NCI-H526 treated with DMSO at 0.1 percent for 48 hours (cell line): ENCODE results near the gene ZFC3H1.
A peak's percentile ranks its signal among the peaks of the same experiment; 100 is the strongest.
"Not testable (repeated sequence)": the region's sequence is repeated elsewhere in the genome, so short reads cannot be mapped to it uniquely, and the experiment has no call there.

Experiments
- DNase-seq: peaks from one replicate; lab custom pipeline; 2025; lab: John Stamatoyannopoulos, UW

The ZFC3H1 gene, protein sequence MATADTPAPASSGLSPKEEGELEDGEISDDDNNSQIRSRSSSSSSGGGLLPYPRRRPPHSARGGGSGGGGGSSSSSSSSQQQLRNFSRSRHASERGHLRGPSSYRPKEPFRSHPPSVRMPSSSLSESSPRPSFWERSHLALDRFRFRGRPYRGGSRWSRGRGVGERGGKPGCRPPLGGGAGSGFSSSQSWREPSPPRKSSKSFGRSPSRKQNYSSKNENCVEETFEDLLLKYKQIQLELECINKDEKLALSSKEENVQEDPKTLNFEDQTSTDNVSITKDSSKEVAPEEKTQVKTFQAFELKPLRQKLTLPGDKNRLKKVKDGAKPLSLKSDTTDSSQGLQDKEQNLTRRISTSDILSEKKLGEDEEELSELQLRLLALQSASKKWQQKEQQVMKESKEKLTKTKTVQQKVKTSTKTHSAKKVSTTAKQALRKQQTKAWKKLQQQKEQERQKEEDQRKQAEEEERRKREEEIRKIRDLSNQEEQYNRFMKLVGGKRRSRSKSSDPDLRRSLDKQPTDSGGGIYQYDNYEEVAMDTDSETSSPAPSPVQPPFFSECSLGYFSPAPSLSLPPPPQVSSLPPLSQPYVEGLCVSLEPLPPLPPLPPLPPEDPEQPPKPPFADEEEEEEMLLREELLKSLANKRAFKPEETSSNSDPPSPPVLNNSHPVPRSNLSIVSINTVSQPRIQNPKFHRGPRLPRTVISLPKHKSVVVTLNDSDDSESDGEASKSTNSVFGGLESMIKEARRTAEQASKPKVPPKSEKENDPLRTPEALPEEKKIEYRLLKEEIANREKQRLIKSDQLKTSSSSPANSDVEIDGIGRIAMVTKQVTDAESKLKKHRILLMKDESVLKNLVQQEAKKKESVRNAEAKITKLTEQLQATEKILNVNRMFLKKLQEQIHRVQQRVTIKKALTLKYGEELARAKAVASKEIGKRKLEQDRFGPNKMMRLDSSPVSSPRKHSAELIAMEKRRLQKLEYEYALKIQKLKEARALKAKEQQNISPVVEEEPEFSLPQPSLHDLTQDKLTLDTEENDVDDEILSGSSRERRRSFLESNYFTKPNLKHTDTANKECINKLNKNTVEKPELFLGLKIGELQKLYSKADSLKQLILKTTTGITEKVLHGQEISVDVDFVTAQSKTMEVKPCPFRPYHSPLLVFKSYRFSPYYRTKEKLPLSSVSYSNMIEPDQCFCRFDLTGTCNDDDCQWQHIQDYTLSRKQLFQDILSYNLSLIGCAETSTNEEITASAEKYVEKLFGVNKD (N-terminal part only)

DNA sequence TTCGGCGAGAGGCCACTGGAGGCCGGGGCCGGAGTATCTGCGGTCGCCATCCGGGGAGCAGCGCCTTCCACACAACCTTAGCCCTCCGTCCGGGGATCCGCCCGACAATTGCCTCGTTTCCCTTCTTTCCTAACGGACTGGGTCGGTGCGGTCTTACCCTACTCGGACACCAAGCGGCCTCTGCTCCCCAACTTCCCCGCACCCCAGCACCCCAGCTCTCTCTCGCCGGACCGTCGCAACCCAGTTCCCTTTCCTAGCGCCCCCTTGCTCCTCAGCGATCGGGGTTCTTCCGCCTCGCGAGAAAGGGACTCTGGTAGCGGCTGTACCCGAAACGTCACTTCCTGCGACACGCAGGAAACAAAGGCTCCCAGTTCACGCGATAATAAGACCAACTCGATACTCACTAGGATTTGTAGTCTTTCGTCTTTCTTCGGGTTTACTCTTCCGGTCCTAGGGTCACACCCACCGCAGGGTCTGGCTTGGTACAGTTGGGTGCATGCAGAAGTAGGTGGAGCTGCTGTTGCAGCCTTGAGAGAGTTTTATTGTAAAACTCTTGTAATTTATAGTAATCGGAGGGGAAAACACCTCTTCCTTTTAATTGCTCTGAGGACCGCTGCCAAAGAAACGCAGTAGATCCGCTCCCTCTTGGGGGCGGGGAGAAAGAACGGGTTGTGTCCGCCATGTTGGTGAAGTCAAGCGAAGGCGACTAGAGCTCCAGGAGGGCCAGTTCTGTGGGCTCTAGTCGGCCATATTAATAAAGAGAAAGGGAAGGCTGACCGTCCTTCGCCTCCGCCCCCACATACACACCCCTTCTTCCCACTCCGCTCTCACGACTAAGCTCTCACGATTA is at the start of gene ZFC3H1, which contains the start of gene THAP2:
Gene ZFC3H1, minus strand, starts transcription at position 288 of the 850 bp plus-strand sequence. Its CDS starts 238 bp downstream, at position 50.
Gene THAP2, plus strand, starts transcription at position 741 of the 850 bp plus-strand sequence. CDS start 209 bp downstream, outside the sequence.
- peak; percentile 99 for DNase-seq

GRCh38 chr12:71710276-71711125 is 46.9 kb upstream of the ZFC3H1 start:
- no peak for DNase-seq

DNA sequence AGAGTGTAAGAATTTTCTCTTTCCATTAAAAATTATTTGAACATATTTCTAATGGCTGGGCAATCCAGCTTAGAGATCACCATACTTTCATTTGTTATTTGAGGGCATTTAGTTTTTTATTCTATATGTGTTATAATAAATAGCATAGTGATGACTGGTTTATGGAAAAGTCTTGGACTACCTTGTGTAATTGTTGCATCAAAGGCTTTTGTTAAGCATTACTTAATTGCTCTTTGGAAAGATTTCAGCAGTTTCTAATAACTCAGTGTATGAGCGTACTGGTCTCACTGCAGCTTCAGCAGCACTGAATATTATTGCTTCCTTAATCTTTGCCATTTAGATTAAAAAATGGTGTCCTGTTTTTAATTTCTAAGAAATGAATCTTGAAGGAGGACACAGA is 45.0 kb upstream of the ZFC3H1 start:
- DNase-seq, result no peak

DNA sequence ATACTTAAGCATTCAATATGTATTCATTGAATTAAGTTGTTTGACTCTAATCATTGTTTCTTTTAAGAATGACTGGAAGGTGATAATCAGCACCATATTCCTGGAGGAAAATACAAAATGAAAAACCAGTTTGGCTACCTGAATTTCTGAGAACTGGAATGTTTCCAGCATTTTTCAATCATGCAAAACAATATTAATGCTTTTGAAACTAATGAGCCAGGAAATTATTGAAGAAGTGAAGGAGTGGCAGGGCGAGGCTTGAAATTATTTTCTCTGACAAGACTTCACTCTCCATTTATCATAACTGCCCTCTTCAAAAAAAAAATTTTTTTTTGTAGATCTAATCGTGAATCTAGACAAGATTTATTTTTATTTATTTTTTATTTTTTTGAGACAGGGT is 41.3 kb upstream of the ZFC3H1 start:
- DNase-seq, result no peak

GRCh38 chr12:71703206-71703605 is 39.6 kb upstream of the ZFC3H1 start:
- no peak for DNase-seq

DNA sequence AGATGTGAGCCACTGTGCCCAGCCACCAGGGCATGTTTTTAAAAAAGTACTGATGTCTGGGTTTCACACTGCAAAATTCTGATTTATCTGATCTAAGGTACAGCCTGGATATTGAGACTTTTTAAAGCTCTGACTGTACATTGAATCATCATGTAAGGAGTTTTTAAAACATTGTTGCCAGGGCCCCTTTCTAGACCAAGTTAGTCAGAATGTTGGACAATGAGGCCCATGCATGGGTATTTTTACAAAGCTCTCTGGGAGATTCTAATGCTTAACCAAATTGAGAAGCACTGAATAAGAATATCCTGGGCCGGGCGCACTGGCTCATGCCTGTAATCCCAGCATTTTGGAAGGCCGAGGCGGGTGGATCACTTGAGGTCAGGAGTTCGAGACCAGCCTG is 38.9 kb upstream of the ZFC3H1 start:
- DNase-seq, result no peak

GRCh38 chr12:71702181-71702580 is 38.5 kb upstream of the ZFC3H1 start:
- not testable (repeated sequence) for DNase-seq

- DNase-seq, result no peak
Observed at GRCh38 chr12:71695782-71696181, 32.1 kb upstream of the ZFC3H1 start.

GRCh38 chr12:71694099-71694820 is 30.6 kb upstream of the ZFC3H1 start:
- DNase-seq, result no peak

- not testable (repeated sequence) for DNase-seq
Observed at GRCh38 chr12:71693651-71694050, 30.0 kb upstream of the ZFC3H1 start.

- DNase-seq, result no peak
Observed at GRCh38 chr12:71693126-71693525, 29.5 kb upstream of the ZFC3H1 start.

DNA sequence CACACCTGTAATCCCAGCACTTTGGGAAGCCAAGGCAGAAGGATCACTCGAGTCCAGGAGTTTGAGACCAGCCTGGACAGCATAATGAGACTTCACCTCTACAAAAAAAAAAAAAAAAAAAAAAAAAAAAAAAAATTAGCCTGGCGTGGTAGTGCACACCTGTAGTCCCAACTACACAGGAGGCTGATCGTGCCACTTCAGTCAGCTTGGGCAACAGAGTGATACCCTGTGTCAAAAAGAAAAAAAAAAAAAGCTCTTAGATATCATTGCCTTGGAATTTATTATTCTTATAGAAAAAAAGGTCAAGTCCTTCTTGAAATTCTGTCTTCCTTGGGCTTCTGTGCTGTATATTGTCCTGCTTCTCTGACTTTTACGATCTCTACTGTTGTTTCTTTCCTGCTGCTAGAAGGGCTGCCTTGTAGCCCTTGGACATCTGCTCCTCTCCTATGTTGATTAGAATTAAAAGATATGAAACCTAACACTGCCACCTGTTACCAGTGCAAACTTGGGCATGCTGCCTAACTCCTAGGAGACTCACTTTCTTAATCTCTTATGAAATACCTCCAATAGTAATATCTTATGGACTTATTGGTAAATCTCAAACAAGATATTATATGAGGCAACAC is 28.0 kb upstream of the ZFC3H1 start:
- DNase-seq, result peak; percentile 21

- DNase-seq, result no peak
Observed at GRCh38 chr12:71688961-71689570, 25.4 kb upstream of the ZFC3H1 start.

- DNase-seq, result not testable (repeated sequence)
Observed at GRCh38 chr12:71687172-71687571, 23.5 kb upstream of the ZFC3H1 start.

DNA sequence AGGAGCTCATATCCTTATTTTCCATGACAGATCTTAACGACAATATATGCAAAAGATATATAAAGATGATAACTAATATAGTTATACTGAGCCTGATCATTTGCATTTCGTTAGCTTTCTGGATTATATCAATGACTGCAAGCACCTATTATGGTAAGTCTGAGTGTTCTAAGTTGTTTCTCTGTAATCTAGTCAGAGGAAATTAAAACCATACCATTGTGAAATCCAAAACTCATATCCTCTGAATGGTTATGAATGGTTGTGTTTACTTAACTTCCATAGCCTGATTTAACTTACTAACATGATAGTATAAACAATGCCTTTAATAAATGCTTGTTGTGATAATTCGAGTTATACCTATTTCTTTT is 23.0 kb upstream of the ZFC3H1 start:
- no peak for DNase-seq

GRCh38 chr12:71685914-71686657 is 22.4 kb upstream of the ZFC3H1 start, which contains the start of gene TMEM19:
Gene TMEM19, plus strand, starts transcription at chr12:71686082. Its CDS starts 599 bp downstream, at chr12:71686681.
- DNase-seq, result peak; percentile 85

GRCh38 chr12:71685312-71685906 is 21.8 kb upstream of the ZFC3H1 start:
- DNase-seq, result no peak
